Measurements from ENCODE around the gene TGM6. TPM values are rescaled to one million over a fixed set of nuclear protein-coding genes. Genes with fewer than 3 reads are reported as not detected.
A peak's percentile ranks its signal among the peaks of the same experiment; 100 is the strongest.

TGM6 gene
- total and polyA plus RNA-seq, 9 of the 15 experiments (the other 6 are each of a cell fraction or from before 2014, with no cell fraction given): not detected

- no peak for DNase-seq (ENCODE audit: extremely low read depth in 1 of 4, low spot score in 3 of 4)
- no peak overlapping the region for H3K4me2 ChIP-seq (ENCODE audit: insufficient read depth, low read length)
- FAIRE-seq: no peak
- intact Hi-C loops (cut with micrococcal nuclease): loop anchor here (2.0 to 5.0 kb wide), 5 partner anchors 67 to 691 kb away; no protein-coding TSS in a partner anchor
- no peak for TF ChIP-seq MAFG (tag; conservative IDR thresholded peaks at IDR 0.05)
- TF ChIP-seq PCBP2 (IDR thresholded peaks at IDR 0.05; ENCODE audit: low read depth, low read length, poor library complexity, severe bottlenecking): no peak
- TF ChIP-seq RBFOX2 (IDR thresholded peaks at IDR 0.05; ENCODE audit: low read depth, low read length): no peak
- no peak for TF ChIP-seq NCOR1 (IDR thresholded peaks at IDR 0.05)
- TF ChIP-seq HSF4 (CRISPR knock-in tag; IDR thresholded peaks at IDR 0.05; ENCODE audit: borderline replicate concordance): no peak
- TF ChIP-seq ZNF24 (IDR thresholded peaks at IDR 0.05): peak; percentile 64; the same call in 1 of the 2 replicates
- no peak for TF ChIP-seq ZNF586 (CRISPR knock-in tag; conservative IDR thresholded peaks at IDR 0.05)
- no peak for TF ChIP-seq NFXL1 (CRISPR knock-in tag; IDR thresholded peaks at IDR 0.05)
- H2AFZ ChIP-seq (ENCODE audit: low read depth, low read length): no peak overlapping the region
- in situ Hi-C loops (cut with MboI): no loop called here
- no peaks in the 10 kb centered on the region for H3K9me3 ChIP-seq (replicated peaks; ENCODE audit: control insufficient read depth, insufficient read depth, low read depth, low read length)
- no TSS peak for BruUV-seq (replicated peaks)
- no peaks in the 10 kb centered on the region for H3K9me1 ChIP-seq (ENCODE audit: control insufficient read depth, insufficient read depth, low read length)
- POLR2A ChIA-PET: no interaction called here
- no peaks in the 10 kb centered on the region for H3K36me3 ChIP-seq (ENCODE audit: control insufficient read depth, insufficient read depth, low read length)
- no peak overlapping the region for H3K4me3 ChIP-seq
- H4K20me1 ChIP-seq (replicated peaks; ENCODE audit: control insufficient read depth, insufficient read depth, low read length): no peaks in the 10 kb centered on the region; the same call in 1 of the 2 replicates
- peaks cover 0 to 5% of the 10 kb centered on the region in 2 experiments; a peak in 1 of 5 replicates for H3K27me3 ChIP-seq (ENCODE audit: control insufficient read depth in 2 of 2, insufficient read depth in 2 of 2, low read length in 2 of 2)
- H3K9ac ChIP-seq (ENCODE audit: insufficient read depth in 1 of 2, low read depth in 2 of 2, low read length in 2 of 2): no peak overlapping the region
- H3K79me2 ChIP-seq (ENCODE audit: control insufficient read depth, insufficient read depth, low read length): no peaks in the 10 kb centered on the region
- H3K4me1 ChIP-seq (replicated peaks in 1 of 2; ENCODE audit: control insufficient read depth in 2 of 2, insufficient read depth in 2 of 2, low read length in 2 of 2): no peaks in the 10 kb centered on the region
- no peak overlapping the region for H3K27ac ChIP-seq (ENCODE audit: extremely low read depth, low read depth, low read length)
- CTCF ChIA-PET (ENCODE audit: low intra/inter-chr PET ratio): no interaction called here
- WGBS (ENCODE audit: insufficient coverage, low coverage, missing lambda C conversion rate): 47% methylated on average over 3 of the region's 3 CpGs
- no peak for ATAC-seq
Measured at GRCh38 chr20:2453792-2454191, 73.1 kb downstream of the TGM6 start.

All from K562 (cell line).